ENCODE data around the gene LRRC4C.

Gene LRRC4C

DNA sequence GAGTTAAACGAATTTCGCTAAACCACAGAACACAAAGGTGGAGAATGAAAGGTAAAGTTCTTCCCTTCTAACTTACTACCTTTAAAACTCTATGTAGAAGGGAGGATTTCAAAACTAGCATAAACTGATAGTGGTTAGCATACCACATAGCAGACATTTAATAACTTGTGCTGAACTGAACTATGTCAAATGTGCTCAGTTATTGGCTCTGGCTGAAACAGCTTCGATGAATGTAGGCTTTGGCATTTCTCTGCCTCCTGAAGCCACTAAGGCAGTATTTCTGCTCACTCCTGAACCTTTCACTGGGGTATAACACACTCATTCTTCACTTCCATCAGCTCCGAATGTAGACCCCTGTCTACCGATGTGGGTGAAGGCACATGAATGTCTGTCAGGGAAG is 1188.1 kb downstream of the LRRC4C start:
- Histone ChIP-seq H3K9ac (no peak overlapping the region), H4K20me1 (no peaks in the 10 kb centered on the region), H3K27ac (no peak overlapping the region), H3K4me2 (no peak overlapping the region), H3K4me1 (no peaks in the 10 kb centered on the region), H3K9me3 (replicated peaks in 1 of 11) (no peaks in the 10 kb centered on the region), H3K4me3 (no peak overlapping the region), H3K36me3 (no peaks in the 10 kb centered on the region), H3K27me3 (no peaks in the 10 kb centered on the region)
- TF ChIP-seq Cebpa-rat (IDR thresholded peaks at IDR 0.05), result no peak

DNA sequence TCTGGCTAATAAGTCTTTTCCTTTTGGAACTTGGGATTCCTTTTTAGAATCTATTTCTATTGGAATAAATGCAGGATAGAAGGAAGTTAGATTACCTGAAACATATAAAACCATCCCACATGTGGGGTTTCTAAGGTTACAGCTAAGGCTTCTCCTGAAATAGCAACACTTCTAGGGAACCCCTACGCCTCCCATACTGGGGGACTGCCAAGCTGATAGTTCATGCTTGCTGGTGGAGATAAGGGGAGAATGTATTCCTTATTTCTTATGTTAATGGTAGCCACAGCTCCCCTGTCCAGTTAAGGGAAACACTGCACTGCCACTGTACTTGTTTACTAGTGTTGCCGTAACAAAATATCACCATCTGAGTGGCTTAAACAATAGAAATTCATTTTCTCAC is 1189.6 kb downstream of the LRRC4C start:
- Histone ChIP-seq H3K9me3 (replicated peaks in 1 of 11) (no peaks in the 10 kb centered on the region), H4K20me1 (no peaks in the 10 kb centered on the region), H3K4me3 (no peak overlapping the region), H3K36me3 (no peaks in the 10 kb centered on the region), H3K4me1 (no peaks in the 10 kb centered on the region), H3K27ac (no peak overlapping the region), H3K4me2 (no peak overlapping the region), H3K9ac (no peak overlapping the region), H3K27me3 (no peaks in the 10 kb centered on the region)
- TF ChIP-seq Cebpa-rat (IDR thresholded peaks at IDR 0.05), result no peak

DNA sequence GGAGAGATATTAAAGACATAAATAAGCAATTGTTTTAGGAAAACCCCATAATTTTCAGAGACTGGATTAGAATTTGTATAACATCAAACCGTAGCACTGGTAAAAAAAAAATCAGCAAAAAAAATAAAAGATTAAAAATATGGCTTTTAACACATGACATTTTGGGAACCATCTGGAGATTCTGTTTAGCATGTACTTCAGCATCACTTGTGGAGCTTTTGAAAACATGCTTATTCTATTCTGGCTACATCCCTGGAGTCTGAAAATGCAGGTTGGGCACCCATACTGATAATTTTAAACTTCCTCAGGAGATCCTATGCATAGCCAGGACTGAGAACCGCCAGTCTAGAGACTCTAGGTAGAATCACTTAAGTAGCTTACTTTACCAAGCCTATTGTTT is 1190.9 kb downstream of the LRRC4C start:
- Histone ChIP-seq H3K27me3 (no peaks in the 10 kb centered on the region), H3K4me1 (no peaks in the 10 kb centered on the region), H3K4me3 (no peak overlapping the region), H3K4me2 (no peak overlapping the region), H3K9me3 (replicated peaks in 1 of 11) (no peaks in the 10 kb centered on the region), H3K36me3 (no peaks in the 10 kb centered on the region), H3K27ac (no peak overlapping the region), H3K9ac (no peak overlapping the region), H4K20me1 (no peaks in the 10 kb centered on the region)
- TF ChIP-seq Cebpa-rat (IDR thresholded peaks at IDR 0.05), result no peak

- no peaks in the 10 kb centered on the region for H3K9me3 ChIP-seq (replicated peaks in 1 of 11)
Measured at GRCh38 chr11:40255457-40255856, 1204.0 kb downstream of the LRRC4C start.

DNA sequence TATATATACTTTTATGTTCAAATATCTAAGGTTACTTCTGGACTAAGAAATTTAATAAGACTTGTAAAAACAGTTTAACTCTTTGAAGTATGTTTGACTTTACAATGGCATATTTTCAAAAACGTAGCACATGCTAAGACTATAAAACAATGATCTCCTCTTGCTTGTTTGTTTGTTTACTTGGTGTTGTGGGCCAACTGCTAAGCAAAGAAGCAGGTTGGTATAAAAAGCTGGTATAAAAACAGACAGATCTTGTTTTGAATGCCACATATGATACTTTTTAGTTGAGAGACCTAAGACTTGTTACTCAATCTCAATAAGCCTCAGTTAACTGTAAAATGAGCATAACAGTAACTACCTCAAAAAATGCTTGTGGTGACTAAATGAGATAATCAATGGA is 1206.3 kb downstream of the LRRC4C start:
- no peak for TF ChIP-seq Cebpa-rat (IDR thresholded peaks at IDR 0.05)

More at GRCh38 chr11:40255457-40255856, 1204.0 kb downstream of the LRRC4C start:
- Histone ChIP-seq H3K27ac (no peak overlapping the region), H3K27me3 (no peaks in the 10 kb centered on the region), H3K4me1 (no peaks in the 10 kb centered on the region), H4K20me1 (no peaks in the 10 kb centered on the region), H3K4me3 (no peak overlapping the region), H3K9ac (no peak overlapping the region), H3K4me2 (no peak overlapping the region), H3K36me3 (no peaks in the 10 kb centered on the region)
- TF ChIP-seq Cebpa-rat (IDR thresholded peaks at IDR 0.05), result no peak

GRCh38 chr11:40252236-40252635 is 1207.2 kb downstream of the LRRC4C start:
- H4K20me1 ChIP-seq, result no peaks in the 10 kb centered on the region
- no peak overlapping the region for H3K9ac ChIP-seq
- H3K4me2 ChIP-seq, result no peak overlapping the region
- H3K9me3 ChIP-seq (replicated peaks in 1 of 11), result no peaks in the 10 kb centered on the region
- no peaks in the 10 kb centered on the region for H3K27me3 ChIP-seq
- no peak overlapping the region for H3K27ac ChIP-seq
- no peaks in the 10 kb centered on the region for H3K4me1 ChIP-seq
- no peaks in the 10 kb centered on the region for H3K36me3 ChIP-seq
- no peak for TF ChIP-seq Cebpa-rat (IDR thresholded peaks at IDR 0.05)
- H3K4me3 ChIP-seq, result no peak overlapping the region

More for the DNA sequence above, 1206.3 kb downstream of the LRRC4C start:
- H3K4me2 ChIP-seq, result no peak overlapping the region
- H3K36me3 ChIP-seq, result no peaks in the 10 kb centered on the region
- no peaks in the 10 kb centered on the region for H3K4me1 ChIP-seq
- H4K20me1 ChIP-seq, result no peaks in the 10 kb centered on the region
- no peaks in the 10 kb centered on the region for H3K27me3 ChIP-seq
- H3K9ac ChIP-seq, result no peak overlapping the region
- H3K4me3 ChIP-seq, result no peak overlapping the region
- H3K9me3 ChIP-seq (replicated peaks in 1 of 11), result no peaks in the 10 kb centered on the region
- H3K27ac ChIP-seq, result no peak overlapping the region

DNA sequence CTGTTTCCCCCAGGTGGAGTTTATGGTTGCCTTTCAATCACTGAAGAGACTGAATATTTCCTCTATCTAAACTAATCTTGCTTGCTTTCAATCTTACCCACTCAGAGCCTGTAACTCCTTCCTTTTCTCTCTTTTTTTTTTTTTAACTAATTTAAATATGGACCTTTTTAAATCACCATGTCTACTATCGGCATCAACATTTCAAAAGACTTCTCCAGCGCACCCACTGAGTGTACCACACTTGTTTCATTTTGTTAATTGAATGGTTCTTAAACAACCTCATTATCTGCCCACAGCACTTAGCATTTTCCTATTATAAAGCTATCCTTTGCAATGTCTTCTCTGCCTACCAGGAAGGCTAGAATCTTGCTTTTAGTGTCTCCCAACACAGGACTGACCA is 1212.5 kb downstream of the LRRC4C start:
- no peaks in the 10 kb centered on the region for H3K36me3 ChIP-seq
- H3K27ac ChIP-seq, result no peak overlapping the region
- no peak for TF ChIP-seq Cebpa-rat (IDR thresholded peaks at IDR 0.05)
- H3K27me3 ChIP-seq, result no peaks in the 10 kb centered on the region
- no peak overlapping the region for H3K9ac ChIP-seq
- H3K4me2 ChIP-seq, result no peak overlapping the region
- H3K9me3 ChIP-seq (replicated peaks in 1 of 11), result no peaks in the 10 kb centered on the region
- H3K4me1 ChIP-seq, result no peaks in the 10 kb centered on the region
- H3K4me3 ChIP-seq, result no peak overlapping the region
- H4K20me1 ChIP-seq, result no peaks in the 10 kb centered on the region

DNA sequence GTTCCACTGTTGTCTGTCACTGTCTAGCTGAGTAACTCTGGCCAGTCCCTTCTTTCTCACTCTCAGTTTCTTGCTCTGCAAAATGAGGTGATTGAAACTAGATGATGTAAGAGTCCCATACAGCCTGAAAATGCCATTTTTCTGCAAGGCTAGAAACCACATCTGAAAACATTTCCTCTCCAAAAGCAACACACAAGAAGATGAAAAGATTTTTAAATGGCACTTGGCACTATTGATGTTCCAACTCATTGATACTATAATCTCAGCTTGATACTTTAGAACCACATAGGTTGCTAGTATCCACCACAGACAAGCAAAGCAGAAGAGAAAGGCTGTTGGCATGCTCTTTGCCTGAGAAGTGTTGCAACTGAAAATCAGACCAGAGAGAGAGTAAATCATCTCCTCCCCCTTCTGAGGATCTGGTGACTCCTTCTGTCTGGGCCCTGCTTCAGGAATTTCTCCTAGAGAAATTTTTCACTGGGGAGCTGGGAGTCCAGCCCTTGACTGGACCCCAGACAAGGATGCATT is 1217.9 kb downstream of the LRRC4C start:
- TF ChIP-seq Cebpa-rat (IDR thresholded peaks at IDR 0.05), result no peak
- Histone ChIP-seq H4K20me1 (no peaks in the 10 kb centered on the region), H3K27me3 (no peaks in the 10 kb centered on the region), H3K9ac (no peak overlapping the region), H3K4me2 (no peak overlapping the region), H3K9me3 (replicated peaks in 1 of 11) (no peaks in the 10 kb centered on the region), H3K36me3 (no peaks in the 10 kb centered on the region), H3K4me1 (no peaks in the 10 kb centered on the region), H3K4me3 (no peak overlapping the region), H3K27ac (no peak overlapping the region)

- no peaks in the 10 kb centered on the region for H3K4me1 ChIP-seq
- H3K9ac ChIP-seq, result no peak overlapping the region
- no peak for TF ChIP-seq Cebpa-rat (IDR thresholded peaks at IDR 0.05)
- H3K4me2 ChIP-seq, result no peak overlapping the region
- no peaks in the 10 kb centered on the region for H4K20me1 ChIP-seq
- H3K27ac ChIP-seq, result no peak overlapping the region
- no peaks in the 10 kb centered on the region for H3K36me3 ChIP-seq
- no peaks in the 10 kb centered on the region for H3K27me3 ChIP-seq
- H3K9me3 ChIP-seq (replicated peaks in 1 of 11), result no peaks in the 10 kb centered on the region
- H3K4me3 ChIP-seq, result no peak overlapping the region
Measured at GRCh38 chr11:40240284-40240683, 1219.2 kb downstream of the LRRC4C start.

DNA sequence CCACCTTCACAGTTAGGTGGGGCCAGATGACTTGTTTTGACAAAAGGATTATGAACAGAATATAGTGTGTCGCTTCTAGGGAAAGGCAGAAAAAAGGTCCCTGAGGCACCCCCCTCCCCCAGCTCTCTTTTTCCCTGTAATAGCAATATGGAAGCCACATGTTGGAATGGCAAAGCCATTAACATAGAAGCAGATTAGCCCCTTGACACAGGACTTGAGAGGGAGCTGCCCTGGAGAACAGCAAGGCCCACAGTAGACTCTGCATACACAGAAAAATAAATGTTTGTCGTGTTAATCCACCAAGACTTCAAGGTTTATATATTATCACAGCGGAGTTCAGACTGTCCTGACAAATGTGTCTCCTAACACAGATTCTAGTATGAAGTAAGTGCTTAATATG is 1222.9 kb downstream of the LRRC4C start:
- H3K9ac ChIP-seq, result no peak overlapping the region
- H3K9me3 ChIP-seq (replicated peaks in 1 of 11), result no peaks in the 10 kb centered on the region
- H3K36me3 ChIP-seq, result no peaks in the 10 kb centered on the region
- no peak for TF ChIP-seq Cebpa-rat (IDR thresholded peaks at IDR 0.05)
- H3K27me3 ChIP-seq, result no peaks in the 10 kb centered on the region
- no peak overlapping the region for H3K27ac ChIP-seq
- H4K20me1 ChIP-seq, result no peaks in the 10 kb centered on the region
- no peaks in the 10 kb centered on the region for H3K4me1 ChIP-seq
- H3K4me2 ChIP-seq, result no peak overlapping the region
- no peak overlapping the region for H3K4me3 ChIP-seq
